ENCODE measurements around the gene C2orf42.
"Not testable (repeated sequence)": the region's sequence is repeated elsewhere in the genome, so short reads cannot be mapped to it uniquely, and the experiment has no call there.

The C2orf42 gene

DNA sequence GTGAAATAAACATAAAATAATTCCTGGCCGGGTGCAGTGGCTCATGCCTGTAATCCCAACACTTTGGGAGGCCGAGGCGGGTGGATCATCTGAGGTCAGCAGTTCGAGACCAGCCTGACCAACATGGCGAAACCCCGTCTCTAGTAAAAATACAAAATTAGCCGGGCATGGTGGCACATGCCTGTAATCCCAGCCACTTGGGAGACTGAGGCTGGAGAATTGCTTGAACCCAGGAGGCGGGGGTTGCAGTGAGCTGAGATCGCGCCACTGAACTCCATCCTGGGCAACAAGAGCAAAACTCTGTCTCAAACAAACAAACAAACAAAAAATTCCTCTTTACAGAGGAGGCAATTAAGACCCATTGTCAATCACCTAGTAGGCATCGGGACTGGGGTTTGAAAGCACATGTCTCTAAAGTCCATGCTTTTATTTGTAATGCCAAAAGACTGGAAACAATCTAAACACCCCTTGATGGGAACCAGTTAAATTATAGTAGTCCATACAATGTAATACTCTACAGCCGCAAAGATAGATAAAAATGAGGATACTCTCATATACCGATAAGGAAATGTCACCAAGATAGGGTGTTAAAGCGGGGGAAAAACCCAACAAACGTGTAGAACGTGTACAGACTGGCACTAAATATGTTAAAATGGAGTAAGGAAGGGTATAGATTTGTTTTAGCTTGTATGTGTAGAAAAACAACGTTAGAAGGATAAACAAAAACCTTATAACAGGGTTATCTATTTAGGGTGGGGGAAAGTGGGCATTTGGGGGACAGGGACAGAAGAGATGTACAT lies 59.3 kb downstream of the C2orf42 start:
- not testable (repeated sequence) for DNase-seq

DNA sequence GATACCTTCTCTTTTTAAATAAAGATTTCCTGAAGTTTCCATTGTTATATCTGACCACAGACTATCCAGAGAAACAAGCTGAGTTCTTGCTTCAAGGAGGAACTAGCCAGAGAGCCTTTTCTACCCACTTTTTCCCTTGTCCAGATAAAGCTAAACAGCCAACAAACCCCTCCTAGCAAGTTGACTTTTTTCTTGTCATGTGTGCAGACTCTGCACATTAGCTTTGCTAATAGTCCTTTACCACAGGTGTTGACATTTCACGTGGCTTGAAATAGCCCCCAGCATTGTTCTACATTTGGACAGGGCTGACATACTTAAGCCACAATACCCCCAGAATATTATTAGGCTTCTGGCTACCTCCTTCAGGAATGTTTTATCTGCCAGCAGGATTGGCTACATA lies 62.8 kb downstream of the C2orf42 start:
- no peak for DNase-seq

DNA sequence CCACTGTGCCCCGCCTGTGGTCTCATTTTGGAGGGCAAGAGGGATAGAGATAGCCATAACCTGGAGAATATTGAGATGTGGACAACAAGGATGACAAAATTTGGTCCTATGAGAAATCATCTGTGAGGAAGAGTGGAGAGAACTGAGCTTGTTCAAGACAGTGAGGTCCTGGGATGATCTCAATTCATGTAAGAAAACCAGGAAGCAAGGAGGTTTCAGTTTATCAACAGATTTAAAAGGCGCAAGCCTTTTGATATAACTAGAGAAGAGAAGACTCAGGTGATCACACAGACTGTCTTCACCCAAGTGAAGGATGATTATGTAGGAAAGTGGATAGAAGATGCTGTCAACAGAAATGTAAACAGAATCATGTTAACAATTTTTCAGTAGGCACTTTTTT lies 64.4 kb downstream of the C2orf42 start:
- no peak for DNase-seq

DNA sequence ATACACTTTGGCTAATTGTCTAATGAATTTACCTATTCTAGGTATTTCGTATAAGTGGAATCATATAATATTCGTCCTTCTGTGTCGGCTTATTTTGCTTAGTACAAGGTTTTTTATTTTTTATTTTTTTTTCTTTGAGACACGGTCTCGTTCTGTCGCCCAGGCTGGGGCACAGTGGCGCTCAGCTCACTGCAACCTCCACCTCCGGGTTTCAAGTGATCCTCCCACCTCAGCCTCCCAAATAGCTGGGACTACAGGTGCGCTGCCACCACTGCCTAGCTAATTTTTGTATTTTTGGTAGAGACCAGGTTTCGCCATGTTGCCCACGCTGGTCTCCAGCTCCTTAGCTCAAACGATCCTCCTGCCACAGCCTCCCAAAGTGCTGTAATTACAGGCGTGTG lies 65.3 kb downstream of the C2orf42 start:
- no peak for DNase-seq

DNA sequence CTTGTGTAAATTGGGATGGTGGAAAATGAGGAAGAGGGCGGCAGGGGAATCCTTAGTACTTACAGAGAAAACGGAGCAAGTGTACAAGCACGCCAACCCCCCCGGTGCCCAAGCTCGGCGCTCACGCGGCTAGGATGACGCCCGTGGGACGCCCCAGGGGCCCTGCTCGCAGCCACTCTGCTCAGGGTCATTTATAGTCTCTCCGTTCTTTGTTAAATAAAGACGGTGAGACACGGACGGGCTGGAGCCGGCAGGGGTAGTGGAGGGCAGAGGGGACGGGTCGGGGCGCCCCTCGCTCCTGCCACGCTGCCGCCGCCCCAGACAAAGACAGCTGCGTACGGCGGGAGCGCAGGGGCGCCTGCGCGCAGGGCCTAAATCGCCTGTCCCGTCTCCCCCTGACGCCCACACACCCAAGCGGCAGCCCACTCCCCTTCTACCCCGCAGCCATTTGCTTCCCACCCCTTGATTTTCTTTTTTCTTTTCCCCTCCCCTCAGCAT lies 65.8 kb downstream of the C2orf42 start:
- no peak for DNase-seq

DNA sequence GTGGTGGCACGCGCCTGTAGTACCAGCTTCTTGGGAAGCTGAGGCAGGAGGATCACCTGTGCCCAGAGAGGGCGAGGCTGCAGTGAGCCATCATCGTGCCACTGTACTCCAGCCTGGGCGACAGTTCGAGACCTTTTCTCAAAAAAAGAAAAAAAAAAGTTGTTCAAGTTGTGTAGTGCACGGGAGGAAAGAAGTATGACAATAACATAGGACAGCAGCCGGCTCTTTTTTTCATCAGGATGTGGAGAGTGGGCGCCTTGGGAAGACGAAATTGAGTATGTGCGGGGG lies 67.0 kb downstream of the C2orf42 start:
- no peak for DNase-seq

DNA sequence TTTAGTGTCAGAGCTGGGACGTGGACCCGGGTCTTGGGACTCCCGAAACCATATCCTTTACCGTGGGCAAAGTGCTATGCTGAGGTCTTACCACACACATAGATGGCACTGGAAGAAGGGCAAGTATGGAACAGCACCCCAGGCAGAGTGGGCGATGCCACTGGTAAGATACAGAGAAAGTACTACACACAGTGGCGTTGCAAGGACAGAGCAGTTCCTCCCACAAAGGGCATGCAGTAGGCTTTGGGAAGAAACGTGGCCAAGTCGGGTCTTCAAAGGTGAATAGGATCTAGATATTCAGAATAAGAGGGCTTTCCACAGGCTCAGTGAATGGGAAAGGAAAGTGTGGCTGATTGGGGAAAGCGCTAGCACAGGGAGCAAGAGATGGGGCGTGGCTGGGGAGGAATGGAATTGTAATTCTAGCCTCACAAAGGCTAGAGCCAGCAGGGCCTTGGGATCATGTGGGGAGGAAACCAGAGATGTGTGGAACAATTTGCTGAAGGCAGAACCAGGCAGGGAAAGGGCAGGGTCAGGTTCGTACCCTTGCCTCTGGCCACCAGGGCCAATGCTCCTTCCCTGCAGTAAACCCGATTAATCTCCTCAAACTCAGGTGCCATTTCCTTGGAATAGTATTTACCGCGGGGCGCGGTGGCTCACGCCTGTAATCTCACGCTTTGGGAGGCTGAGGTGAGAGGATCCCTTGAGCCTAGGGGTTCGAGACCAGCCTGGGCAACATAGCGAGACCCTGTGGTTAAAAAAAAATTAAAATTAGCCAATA lies 67.6 kb downstream of the C2orf42 start:
- no peak for DNase-seq

DNA sequence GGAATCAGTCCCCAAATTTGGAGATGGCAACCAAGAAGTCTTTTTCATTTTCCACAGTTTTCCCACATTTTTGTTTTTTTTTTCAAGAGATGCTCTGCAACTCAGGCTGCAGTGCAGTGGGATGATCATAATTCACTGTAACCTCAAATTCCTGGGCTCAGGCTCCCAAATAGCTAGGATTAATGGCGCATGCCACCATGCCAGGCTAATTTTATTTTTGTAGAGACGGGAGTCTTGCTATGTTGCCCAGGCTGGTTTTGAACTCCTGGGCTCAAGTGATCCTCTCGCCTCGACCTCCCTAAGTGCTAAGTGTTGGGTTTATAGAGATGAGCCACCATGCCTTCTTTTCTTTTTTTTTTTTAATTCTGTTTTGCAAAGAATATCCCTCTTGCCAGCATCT lies 68.3 kb downstream of the C2orf42 start:
- DNase-seq, result no peak

DNA sequence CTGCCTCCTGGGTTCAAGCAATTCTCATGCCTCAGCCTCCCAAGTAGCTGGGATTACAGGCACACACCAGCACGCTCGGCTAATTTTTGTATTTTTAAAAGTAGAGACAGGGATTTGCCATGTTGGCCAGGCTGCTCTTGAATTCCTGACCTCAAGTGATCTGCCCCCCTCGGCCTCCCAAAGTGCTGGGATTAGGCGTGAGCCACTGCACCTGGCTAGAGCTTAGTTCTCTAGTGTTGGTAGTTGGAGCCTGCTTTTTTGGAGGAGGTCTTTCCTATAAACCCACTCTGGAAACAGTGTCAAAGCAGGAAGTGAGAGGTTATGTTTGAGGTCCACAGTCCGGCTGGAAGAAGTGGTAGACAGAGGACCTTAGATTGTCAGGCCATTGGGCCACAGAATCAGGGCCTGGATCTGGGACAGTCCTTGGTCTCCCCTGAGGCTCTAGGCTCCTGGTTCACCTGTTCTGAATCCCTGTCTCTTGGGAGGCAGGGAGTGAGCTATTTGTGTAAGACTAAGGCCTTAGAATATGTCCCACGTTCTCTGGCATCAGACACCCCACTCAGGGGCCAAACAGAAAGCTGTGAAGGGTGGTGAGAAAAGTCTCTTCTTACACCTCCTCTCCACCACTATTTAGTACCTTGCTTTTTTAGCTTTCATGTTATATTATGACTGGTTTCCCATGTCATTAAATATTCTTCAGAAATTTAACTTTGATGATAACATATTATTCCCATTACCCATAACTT lies 69.0 kb downstream of the C2orf42 start:
- no peak for DNase-seq

DNA sequence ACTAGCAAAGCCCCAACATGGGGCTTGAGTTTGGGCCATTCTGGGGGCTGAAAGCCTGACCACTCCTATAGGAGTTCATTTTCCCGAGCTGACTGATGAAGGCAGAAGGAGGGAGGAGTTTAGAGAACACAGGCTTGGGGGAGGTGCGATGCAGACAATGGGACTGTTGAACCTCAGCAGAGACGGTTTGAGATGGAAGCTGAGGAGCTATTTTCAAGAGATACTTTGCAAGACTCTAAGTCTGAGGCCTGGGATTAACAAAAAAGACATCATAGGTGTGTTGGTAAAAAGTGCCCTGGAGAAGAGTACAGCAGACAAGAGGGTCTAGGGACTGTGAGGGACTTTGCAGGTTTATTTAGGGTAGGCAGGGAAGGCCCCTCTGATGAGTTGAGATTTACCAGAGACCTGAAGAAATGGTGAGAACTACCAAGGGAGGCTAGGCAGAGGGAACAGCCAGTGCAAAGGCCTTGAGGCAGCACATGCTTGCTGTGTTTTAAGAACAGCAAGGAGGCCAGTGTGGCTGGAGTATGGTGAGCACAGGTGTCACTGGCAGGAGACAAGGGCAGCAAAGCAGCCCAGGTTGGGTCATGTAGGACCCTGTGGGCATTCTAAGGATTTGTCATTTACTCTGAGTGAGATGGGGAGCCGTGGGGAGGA lies 71.9 kb downstream of the C2orf42 start:
- DNase-seq, result no peak

DNA sequence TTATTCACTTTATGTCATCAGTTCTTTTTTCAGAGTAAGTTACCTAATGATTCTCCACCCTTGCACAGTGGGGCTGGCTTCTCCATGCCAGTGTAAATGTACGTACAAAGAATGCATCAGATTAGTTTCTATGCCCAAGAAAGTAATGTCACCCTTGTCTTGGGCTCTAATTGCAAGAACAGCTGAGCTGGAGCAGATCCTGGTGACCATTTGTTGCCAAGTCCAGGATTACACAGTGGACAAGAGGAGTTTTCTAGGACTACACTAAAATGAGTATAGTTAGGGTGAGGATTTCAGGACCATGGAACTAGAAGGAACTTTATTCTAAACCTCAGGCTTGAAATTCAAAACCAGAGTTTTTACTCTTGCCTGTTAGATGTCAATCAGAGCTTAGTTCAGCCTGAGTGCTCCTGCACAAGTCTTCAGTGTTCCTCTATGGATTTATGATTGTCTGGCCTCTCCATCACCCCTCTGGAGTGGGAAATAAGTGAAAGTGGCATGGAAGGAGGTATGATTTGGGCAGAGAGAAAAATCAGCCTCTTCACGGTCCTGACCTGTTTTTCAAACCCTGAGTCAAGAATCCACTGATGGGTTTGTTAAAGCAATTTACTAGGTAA lies 73.8 kb downstream of the C2orf42 start:
- DNase-seq, result no peak

DNA sequence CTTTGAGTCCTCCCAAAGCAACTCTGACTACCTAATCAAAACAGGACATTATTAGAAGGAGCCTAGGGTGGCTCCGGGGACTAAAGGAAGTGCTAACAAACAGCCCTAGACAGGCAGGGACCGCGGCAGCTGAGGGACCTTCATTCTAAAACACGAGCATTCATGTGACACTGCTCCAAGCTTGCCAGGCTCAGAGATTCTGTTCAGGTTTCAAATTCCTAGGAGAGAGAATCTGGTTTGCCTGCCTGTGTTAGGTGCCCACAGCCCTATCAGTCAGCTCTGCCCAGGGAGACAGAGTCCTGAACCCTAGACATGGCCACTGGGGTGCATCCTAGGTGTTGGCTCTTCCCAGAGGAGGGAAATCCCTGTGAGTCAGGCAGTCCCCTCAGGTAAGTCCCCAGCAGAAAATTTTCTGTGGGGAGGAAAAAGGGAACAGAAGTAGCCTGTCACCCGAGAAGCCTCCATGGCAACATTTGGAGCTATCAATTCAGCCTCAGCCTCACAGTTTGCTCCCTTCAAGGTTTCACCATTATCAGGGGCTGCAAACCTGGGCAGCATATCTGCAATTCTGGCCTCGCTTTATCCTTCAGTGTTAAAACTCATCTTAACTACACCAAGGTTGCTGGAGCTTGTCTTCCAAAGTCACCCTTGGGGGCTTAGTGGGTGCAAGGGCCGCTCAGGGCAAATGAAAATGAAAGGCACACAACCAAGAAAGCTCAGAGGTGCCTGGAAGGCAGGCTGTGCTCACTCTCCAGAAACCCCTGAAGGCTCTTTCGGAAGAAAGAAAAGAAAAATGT lies 75.0 kb downstream of the C2orf42 start:
- DNase-seq, result no peak

DNA sequence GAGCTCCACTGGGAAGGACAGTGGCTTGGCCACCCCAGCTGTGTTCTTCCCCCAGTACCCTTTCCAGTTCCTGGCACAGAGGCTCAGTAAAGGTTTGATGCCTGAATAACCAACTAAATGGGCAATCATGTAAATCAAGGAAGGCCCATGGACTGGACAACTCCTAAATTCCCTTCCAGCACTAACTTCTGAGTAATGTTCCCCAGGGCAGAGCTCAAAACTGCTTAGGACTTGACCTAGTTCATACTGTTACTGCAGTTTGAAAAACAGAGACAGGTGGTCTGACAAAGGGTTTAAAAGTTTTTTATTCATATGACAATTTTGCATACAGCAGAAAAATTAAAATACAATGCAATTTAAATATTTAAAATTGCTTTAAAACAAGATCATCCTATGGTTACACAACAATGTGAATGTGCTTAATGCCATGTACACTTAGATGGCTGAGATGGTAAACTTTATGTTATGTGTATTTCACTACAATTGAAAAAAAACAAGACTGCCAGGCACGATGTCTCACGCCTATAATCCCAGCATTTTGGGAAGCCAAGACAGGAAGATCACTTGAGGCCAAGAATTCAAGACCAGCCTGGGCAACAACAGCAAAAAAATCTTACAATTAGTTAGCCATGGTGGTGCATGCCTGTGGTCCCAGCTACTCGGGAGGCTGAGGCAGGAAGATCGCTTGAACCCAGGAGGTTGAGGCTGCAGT lies 77.3 kb downstream of the C2orf42 start:
- DNase-seq, result no peak

DNA sequence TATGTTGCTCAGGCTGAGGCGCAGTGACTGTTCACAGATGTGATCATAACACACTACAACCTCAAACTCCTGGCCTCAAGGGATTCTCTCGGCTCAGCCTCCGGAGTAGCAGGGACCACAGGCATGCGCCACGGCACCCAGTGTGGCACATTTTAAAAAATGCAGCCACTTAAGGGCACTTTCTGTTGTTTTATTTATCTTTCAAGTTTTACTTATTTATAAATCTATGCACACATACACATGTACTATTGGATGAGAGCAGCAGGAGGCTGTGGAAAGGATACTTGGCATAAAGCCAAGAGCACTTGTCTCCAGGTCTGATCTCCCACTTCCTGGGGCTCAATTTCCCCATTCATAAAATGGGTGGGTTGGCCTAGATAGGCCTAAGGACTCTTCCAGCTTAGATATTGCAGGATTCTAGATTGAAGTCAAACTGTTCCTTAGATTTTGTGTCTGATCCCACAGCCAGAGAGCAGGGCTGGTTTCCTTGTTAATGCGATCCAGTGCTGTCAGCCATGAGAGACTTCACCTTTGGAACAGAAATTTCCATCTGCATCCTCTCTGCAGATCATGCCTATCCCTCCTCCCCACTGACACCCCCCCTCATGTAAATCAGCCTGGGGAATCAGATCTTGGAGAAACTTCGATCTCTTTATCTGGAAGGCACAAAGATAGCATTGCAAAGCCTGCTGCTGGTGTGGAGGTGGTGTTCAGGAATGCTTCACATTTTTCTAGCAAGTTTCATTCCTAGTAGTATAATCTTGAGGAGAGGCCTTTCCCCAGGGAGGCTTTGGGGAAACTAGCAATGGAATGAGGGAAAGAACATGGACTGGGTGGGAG lies 78.8 kb downstream of the C2orf42 start:
- DNase-seq, result no peak

DNA sequence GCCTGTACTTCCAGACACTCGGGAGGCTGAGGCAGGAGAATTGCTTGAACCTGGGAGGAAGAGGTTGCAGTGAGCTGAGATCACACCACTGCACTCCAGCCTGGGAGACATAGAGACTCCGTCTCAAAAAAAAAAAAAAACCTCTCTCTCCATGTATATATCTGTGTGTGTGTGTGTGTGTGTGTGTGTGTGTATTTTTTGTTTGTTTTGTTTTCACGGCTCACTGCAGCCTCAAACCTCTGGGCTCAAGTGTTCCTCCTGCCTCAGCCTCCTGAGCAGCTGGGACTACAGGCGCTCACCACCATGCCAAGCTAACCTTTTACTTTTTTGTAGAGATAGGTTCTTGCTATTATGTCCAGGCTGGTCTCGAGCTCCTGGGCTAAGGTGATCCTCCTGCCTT lies 80.4 kb downstream of the C2orf42 start:
- DNase-seq, result not testable (repeated sequence)

DNA sequence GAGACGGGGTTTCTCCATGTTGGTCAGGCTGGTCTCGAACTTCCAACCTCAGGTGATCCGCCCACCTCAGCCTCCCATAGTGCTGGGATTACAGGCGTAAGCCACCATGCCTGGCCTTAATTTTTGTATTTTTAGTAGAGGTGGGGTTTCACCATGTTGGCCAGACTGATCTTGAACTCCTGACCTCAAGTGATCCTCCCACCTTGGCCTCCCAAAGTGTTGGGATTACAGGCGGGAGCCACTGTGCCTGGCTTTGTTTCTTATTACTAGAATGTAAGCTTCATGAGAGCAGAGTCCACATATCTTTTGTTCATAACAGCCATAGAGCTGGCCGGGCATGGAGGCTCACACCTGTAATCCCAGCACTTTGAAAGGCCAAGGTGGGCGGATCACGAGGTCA lies 84.7 kb downstream of the C2orf42 start:
- not testable (repeated sequence) for DNase-seq

DNA sequence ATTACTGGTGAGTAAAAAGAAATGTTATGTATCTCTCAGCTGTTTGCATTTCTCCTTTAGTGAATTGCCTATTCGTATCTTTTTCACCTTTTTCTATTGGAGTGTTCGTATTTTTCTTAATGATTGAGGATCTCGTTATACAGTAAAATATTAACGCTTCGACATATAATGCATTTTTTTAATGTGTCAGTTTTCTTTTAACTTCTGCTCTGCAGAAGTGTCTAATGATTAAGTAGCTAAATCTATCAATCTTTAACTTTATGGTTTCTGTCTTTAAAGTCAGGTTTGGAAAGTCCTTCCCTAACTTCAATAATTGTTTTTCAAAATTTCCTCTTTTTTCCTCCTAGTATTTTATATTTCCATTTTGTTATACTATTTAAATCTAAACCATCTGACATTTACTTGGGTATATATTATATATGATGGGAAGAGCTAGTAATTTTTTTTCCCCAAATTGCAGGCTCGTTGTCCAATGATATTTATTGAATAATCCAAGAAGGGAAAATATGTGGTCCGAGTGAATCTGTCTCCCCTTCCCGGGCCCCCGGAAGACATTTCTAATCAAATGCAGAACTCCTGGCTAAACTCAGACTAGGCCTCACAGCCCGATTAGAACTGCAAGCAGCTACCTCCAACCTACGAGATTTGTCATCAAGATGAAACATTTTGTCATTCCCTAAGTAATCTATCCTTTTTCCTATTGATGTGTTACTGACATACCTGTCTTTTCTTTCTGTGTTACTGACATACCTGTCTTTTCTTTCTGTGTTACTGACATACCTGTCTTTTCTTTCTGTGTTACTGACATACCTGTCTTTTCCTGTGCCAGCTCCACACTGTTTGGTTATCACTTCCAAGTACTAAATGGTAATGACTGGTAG lies 86.3 kb downstream of the C2orf42 start:
- no peak for DNase-seq

DNA sequence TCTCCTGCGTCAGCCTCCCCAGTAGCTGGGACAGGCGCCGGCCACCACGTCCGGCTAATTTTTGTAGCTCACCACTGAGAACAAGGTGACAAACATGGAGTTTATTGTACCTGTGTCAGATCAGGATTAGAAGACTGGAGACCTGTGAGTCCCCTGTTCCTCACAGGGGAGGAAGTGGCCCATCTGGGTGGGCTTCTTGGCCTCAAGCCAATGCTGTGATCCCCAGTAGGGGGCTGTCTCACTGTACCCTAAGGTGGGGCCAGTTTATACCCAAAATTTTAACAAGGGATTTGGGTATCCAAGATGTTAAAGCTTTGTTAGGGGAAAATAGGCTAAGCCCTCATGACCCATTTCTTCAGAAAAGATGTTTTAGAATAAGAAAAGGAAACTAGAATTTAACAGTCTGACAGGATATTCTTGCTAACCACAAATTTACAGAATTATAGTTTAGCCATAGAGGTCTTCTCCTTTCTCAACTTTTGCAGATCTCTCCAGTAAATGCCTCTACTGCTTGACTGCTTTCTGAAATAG lies 87.2 kb downstream of the C2orf42 start:
- DNase-seq, result no peak

Measured in NCI-H1048 (cell line).